OCI-M1 (cell line): ENCODE results near the gene RLN2.

Experiments used
- DNase-seq: peaks from one replicate; lab custom pipeline; 2025; lab: John Stamatoyannopoulos, UW

RLN2 gene

DNA sequence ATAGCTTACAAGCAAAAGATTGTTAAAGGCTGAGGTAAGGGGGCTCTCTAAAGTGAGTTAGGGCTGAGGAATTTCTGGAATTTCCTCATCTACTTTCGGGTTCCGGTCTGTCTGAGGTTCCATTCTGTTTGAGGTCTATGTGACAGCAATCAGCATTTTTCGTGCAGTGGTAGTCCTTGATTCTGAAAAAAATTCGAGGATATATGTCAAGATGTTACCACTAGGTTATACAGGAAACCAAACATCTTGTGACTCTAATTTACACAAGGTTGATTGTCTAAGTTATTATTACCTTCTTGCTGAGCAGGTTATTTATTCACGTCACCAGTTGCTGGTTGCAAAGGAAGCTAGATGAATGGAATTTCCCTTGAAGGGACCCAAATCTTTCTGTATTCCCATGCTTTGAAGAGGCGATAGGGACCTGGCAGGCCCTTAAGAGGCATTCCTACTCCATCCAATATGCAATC, 35.2 kb downstream of the RLN2 start:
- DNase-seq: no peak

DNA sequence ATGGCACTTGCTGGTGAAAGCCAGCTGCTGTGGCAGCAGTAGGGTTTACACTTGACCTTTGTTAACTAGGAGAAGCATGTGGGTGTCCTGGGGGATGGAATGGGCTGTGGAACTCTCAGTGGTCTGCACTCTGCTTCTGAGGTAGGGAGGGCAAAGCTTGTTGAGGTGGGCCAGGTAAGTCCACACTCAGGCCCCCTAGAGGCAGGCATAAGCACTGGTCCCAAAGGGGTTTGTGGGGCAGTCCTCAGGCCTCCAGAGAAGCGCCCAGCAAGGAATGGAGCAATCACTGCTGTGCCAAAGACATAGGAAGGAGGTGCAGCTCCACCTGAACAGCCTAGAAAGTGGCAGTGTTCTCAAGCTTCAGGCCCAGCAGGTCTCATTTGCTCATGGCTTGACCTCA, 38.6 kb downstream of the RLN2 start:
- DNase-seq: no peak

GRCh38 chr9:5264219-5264595, 40.3 kb downstream of the RLN2 start:
- no peak for DNase-seq

DNA sequence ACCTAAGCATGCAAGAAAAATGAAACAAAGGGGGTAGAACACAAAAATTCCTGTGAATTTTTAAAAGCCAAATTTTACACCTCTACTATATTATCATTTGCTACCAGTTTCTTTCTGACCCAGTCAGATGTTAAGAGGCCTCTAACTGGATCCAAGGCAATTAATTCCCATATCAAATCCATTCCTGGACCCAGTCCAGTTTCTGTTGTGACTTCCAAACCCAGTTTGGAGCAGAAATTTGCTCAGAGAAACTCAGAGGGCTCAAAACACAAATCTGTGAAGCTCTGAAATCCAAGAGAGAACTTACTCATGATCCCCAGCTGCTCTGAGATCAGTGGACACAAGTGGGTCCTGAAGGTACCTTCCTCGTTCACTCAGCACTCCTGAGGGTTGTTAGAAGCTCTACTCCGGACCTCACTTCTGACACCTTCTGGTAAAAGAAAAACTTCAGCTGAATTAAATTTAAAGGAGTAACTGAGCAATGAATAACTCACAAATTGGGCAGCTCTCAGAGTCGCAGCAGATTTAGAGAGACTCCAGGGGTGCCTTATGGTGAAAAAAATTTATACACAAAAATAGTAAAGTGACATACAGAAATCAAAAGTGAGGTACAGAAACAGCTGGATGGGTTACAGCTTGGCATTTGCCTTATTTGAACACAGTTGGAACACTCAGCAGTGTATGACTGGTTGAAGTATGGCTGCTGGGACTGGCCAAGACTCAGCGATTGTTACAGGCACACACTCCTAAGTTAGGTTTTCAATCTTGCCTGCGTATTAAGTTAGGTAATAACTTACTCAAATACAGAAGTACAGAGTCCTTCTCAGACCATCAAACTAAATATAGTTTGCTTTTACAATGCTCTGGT, 40.9 kb downstream of the RLN2 start:
- peak; percentile 100 for DNase-seq
